ENCODE results near the gene GFPT2. TPM values are rescaled to one million over a fixed set of nuclear protein-coding genes. Genes with fewer than 3 reads are reported as not detected.
"Not testable (repeated sequence)": the region's sequence is repeated elsewhere in the genome, so short reads cannot be mapped to it uniquely, and the experiment has no call there.

The GFPT2 gene
- total and polyA plus RNA-seq, 4 experiments from 2014 or later: 0.12 to 1.00 (median 0.13) TPM; not detected in 1

DNA sequence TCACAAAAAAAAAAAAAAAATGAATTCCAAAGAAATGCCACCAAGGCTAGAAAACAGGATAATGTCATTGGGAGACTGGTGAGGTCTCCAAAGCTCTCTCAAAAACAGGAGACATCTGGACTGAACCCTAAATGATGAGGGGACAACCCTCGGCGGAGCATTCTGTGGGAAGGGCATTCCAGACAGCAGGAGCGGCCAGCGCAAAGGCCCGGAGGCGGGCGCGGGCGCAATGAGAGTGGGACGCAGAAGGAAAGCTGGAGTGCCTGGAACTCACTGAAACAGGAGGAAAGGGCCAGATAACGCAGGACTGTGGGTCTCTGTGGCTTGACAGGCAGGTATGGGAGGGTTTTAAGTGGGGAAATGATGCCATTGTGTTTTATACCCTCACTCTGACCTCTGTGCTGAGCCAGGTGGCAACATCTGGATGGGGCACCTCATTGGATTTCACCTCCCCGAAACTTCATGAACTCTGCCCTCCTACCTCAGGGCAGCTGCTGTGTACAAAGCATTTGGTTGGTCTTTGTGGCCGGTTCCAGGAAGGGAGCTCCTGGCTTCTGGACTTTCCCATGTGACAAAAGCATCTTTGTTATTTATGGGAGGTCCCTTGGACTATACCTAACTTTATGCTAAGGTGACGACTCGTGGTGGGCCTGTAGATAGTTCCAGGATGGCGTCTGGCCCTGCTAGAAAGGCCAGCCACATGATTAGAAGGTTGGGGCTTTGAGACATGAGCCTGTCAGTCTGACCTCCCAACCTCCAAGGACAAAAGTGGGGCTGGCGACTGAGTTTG lies 49.7 kb downstream of the GFPT2 start:
- Mint-ChIP-seq H3K36me3 (no peaks in the 10 kb centered on the region), H3K27me3 (peaks cover 0 to 6% of the 10 kb centered on the region in 2 donors), H3K9me3 (no peaks in the 10 kb centered on the region), H3K4me3 (no peak overlapping the region), H3K27ac (no peak overlapping the region), H3K4me1 (no peaks in the 10 kb centered on the region)
- intact Hi-C loops (cut with micrococcal nuclease): no loop called here
- ChIA-PET POLR2A (ENCODE audit: partially characterized antibody) (interaction anchor here (0.8 kb wide), 1 partner anchor 10 kb away, joined by 4 read pairs; no protein-coding TSS in a partner anchor), CTCF (ENCODE audit: partially characterized antibody) (interaction anchor here (1.4 to 6.3 kb wide), 5 partner anchors 10 to 25 kb away, joined by 4 to 26 read pairs (median 10); no protein-coding TSS in a partner anchor)
- Histone ChIP-seq H3K27me3 (ENCODE audit: insufficient read depth, low read length) (no peaks in the 10 kb centered on the region), H3K4me1 (ENCODE audit: insufficient read depth, low read length) (no peaks in the 10 kb centered on the region), H3K27ac (ENCODE audit: low read depth, low read length) (no peak overlapping the region), H3K36me3 (ENCODE audit: insufficient read depth, low read length) (no peaks in the 10 kb centered on the region), H3K9me3 (ENCODE audit: control insufficient read depth in 1 of 2, low read length in 2 of 2) (no peaks in the 10 kb centered on the region), H3K4me3 (ENCODE audit: low read length in 2 of 2) (no peak overlapping the region)
- DNase-seq: no peak

DNA sequence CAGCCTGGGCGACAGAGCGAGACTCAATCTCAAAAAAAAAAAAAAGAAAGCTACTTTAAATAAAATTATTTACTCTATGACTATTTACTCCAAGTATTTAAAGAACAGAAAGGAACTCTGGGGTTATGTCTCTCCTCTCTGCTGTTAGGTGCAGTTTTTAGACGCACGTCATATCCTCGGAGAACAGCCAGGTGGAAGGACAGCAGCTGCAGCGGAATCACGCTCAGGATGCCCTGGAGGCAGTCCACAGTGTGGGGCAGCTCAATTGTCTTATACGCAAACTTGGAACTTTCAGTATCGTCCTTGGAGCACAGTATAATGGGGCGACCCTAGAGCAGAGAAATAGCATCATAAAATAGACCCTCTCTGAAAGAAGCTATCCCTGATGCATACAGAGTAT lies 50.9 kb downstream of the GFPT2 start:
- CTCF ChIA-PET (ENCODE audit: partially characterized antibody): interaction anchor here (1.1 to 6.3 kb wide), 4 partner anchors 9 to 26 kb away, joined by 4 to 25 read pairs (median 7); no protein-coding TSS in a partner anchor
- intact Hi-C loops (cut with micrococcal nuclease): no loop called here
- Histone ChIP-seq H3K4me1 (ENCODE audit: insufficient read depth, low read length) (no peaks in the 10 kb centered on the region), H3K27ac (ENCODE audit: low read depth, low read length) (no peak overlapping the region), H3K9me3 (ENCODE audit: control insufficient read depth in 1 of 2, low read length in 2 of 2) (no peaks in the 10 kb centered on the region), H3K27me3 (ENCODE audit: insufficient read depth, low read length) (no peaks in the 10 kb centered on the region), H3K36me3 (ENCODE audit: insufficient read depth, low read length) (no peaks in the 10 kb centered on the region), H3K4me3 (ENCODE audit: low read length in 2 of 2) (no peak overlapping the region)
- Mint-ChIP-seq H3K36me3 (no peaks in the 10 kb centered on the region), H3K27ac (no peak overlapping the region), H3K4me1 (no peaks in the 10 kb centered on the region), H3K27me3 (peaks cover 0 to 6% of the 10 kb centered on the region in 2 donors), H3K9me3 (no peaks in the 10 kb centered on the region), H3K4me3 (no peak overlapping the region)
- no peak for DNase-seq
- POLR2A ChIA-PET (ENCODE audit: partially characterized antibody): interaction anchor here (0.7 to 1.9 kb wide), 2 partner anchors 9 to 63 kb away, joined by 3 to 4 read pairs; no protein-coding TSS in a partner anchor

DNA sequence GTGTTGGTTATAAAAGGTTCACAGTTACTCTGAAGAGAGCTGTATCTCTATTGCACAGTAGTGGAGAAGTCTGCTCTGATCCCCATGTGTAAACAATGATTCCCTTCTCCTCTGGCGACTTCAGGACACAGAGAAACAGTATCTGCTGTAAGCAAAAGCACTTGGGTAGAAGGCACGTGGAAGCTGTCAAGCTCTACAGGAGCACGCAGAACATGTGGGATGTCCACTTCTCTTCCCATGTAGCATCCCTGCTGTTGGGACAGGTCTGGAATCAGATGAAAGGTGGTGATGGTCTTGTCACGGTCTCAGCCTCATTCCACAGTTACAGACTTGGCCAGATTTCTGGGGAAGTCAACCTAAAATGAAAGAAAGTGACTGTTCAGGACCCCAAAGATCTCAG lies 51.9 kb downstream of the GFPT2 start:
- Mint-ChIP-seq H3K27ac (no peak overlapping the region), H3K27me3 (peaks cover 0 to 6% of the 10 kb centered on the region in 2 donors), H3K36me3 (no peaks in the 10 kb centered on the region), H3K4me1 (peaks cover 0 to 3% (median under 1%) of the 10 kb centered on the region in 4 donors), H3K9me3 (no peaks in the 10 kb centered on the region), H3K4me3 (no peak overlapping the region)
- intact Hi-C loops (cut with micrococcal nuclease): no loop called here
- Histone ChIP-seq H3K36me3 (ENCODE audit: insufficient read depth, low read length) (no peaks in the 10 kb centered on the region), H3K9me3 (ENCODE audit: control insufficient read depth in 1 of 2, low read length in 2 of 2) (no peaks in the 10 kb centered on the region), H3K4me3 (ENCODE audit: low read length in 2 of 2) (no peak overlapping the region), H3K27ac (ENCODE audit: low read depth, low read length) (no peak overlapping the region), H3K4me1 (ENCODE audit: insufficient read depth, low read length) (no peaks in the 10 kb centered on the region), H3K27me3 (ENCODE audit: insufficient read depth, low read length) (no peaks in the 10 kb centered on the region)
- ChIA-PET POLR2A (ENCODE audit: partially characterized antibody) (interaction anchor here (1.9 kb wide), 1 partner anchor 8 kb away, joined by 4 read pairs; no protein-coding TSS in a partner anchor), CTCF (ENCODE audit: partially characterized antibody) (interaction anchor here (1.1 to 6.3 kb wide), 3 partner anchors 8 to 28 kb away, joined by 3 to 25 read pairs (median 4); no protein-coding TSS in a partner anchor)
- no peak for DNase-seq

DNA sequence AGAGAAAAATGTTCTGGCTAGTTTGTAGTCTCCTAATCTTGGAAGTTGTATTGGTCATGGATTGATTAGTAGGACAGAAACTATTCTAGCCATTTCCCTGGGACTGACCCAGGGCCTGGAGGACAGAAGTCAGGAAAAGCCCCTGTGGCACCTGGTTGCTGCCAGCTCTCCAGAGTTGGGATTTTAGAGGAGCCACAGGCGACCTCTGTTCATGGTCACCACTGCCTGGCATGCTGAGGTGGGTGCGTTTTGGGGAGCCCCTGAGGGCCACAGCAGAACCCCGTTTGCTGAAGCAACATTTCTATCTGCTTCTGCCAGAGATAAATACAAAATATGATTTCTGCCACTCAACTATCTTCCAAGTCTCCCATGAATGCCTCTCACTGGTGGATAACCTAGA lies 53.6 kb downstream of the GFPT2 start:
- no peaks in the 10 kb centered on the region for H3K36me3 ChIP-seq (ENCODE audit: insufficient read depth, low read length)
- Mint-ChIP-seq H3K27ac (no peak overlapping the region), H3K4me1 (peaks cover 0 to 9% (median 3%) of the 10 kb centered on the region in 4 donors), H3K9me3 (no peaks in the 10 kb centered on the region), H3K27me3 (peaks cover 0 to 6% of the 10 kb centered on the region in 2 donors), H3K36me3 (no peaks in the 10 kb centered on the region), H3K4me3 (no peak overlapping the region)
- intact Hi-C loops (cut with micrococcal nuclease): no loop called here
- no peaks in the 10 kb centered on the region for H3K9me3 ChIP-seq (ENCODE audit: control insufficient read depth in 1 of 2, low read length in 2 of 2)
- H3K27me3 ChIP-seq (ENCODE audit: insufficient read depth, low read length): no peaks in the 10 kb centered on the region
- H3K4me3 ChIP-seq (ENCODE audit: low read length in 2 of 2): no peak overlapping the region
- no peaks in the 10 kb centered on the region for H3K4me1 ChIP-seq (ENCODE audit: insufficient read depth, low read length)
- no peak overlapping the region for H3K27ac ChIP-seq (ENCODE audit: low read depth, low read length)
- no peak for DNase-seq
- ChIA-PET POLR2A (ENCODE audit: partially characterized antibody) (no interaction called here), CTCF (ENCODE audit: partially characterized antibody) (interaction anchor here (0.8 to 2.1 kb wide), 2 partner anchors 16 to 29 kb away, joined by 4 to 7 read pairs; no protein-coding TSS in a partner anchor)

DNA sequence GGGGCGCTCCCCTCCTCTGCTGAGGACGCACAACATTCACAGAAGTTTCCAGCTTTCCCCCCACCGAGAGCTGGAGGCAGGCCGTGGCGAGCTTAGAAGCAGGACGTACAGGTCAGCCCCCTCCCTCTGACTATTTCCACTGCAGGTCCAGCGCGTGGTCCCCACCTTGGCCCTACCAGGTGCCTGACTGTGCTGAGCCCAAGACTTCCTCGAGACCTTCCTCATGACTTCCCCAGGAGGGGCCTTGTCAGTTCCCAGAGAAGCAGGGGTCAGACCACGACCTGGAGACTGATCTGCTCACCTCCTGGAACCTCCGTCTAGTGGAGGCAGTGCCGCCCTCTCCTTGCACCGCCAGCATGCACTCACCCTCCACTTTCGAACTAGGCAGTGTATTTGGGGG lies 54.1 kb downstream of the GFPT2 start:
- H3K4me1 Mint-ChIP-seq: peaks cover 0 to 11% (median 7%) of the 10 kb centered on the region in 4 donors
- H3K4me3 ChIP-seq (ENCODE audit: low read length in 2 of 2); H3K9me3 ChIP-seq (ENCODE audit: control insufficient read depth in 1 of 2, low read length in 2 of 2); POLR2A ChIA-PET (ENCODE audit: partially characterized antibody); H3K36me3 Mint-ChIP-seq; H3K36me3 ChIP-seq (ENCODE audit: insufficient read depth, low read length); DNase-seq; H3K27me3 Mint-ChIP-seq; intact Hi-C loops (cut with micrococcal nuclease); H3K9me3 Mint-ChIP-seq; H3K27me3 ChIP-seq (ENCODE audit: insufficient read depth, low read length); H3K4me3 Mint-ChIP-seq; H3K27ac ChIP-seq (ENCODE audit: low read depth, low read length); H3K27ac Mint-ChIP-seq; H3K4me1 ChIP-seq (ENCODE audit: insufficient read depth, low read length): not testable (repeated sequence)
- CTCF ChIA-PET (ENCODE audit: partially characterized antibody): interaction anchor here (7.3 kb wide), 1 partner anchor 16 kb away, joined by 130 read pairs; no protein-coding TSS in a partner anchor

DNA sequence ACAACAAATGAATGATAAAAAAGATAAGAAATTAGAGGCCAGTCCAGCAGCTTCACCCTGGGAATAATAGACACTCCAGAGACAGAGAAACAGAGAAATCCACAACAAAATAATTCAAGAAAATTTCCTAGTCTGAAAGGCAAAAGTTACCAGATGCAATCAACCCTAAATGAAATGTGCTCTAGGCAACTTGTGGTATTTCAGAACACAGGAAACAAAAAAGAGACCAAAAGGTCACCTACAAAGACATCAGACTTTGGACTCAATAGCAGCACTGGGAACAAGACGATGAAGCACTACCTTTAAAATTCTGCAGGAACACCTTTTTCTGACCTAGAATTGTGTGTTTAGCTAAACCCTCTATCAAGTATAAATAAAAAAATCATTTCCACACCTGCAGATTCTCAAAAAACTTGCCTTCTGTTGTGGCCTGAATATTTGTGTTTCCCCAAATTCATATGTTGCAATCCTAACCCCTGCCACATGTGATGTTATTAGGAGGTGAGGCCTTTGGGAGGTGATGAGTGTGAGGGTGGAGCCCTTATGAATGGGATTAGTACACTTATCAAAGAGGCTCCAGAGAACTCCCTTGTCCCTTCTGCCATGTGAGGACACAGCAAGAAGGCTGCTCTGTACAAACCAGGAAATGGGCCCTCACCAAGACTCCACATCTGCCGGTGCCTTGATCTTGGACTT lies 55.4 kb downstream of the GFPT2 start:
- Mint-ChIP-seq H3K36me3 (peaks cover 3 to 7% of the 10 kb centered on the region in 2 donors), H3K27me3 (peaks cover 0 to 6% of the 10 kb centered on the region in 2 donors), H3K4me1 (peaks cover 10 to 24% (median 18%) of the 10 kb centered on the region in 4 donors), H3K4me3 (no peak overlapping the region), H3K27ac (peak overlapping the region in 1 of 7 donors; percentile 64), H3K9me3 (no peaks in the 10 kb centered on the region)
- Histone ChIP-seq H3K9me3 (ENCODE audit: control insufficient read depth in 1 of 2, low read length in 2 of 2) (no peaks in the 10 kb centered on the region), H3K27ac (ENCODE audit: low read depth, low read length) (no peak overlapping the region), H3K27me3 (ENCODE audit: insufficient read depth, low read length) (no peaks in the 10 kb centered on the region), H3K4me1 (ENCODE audit: insufficient read depth, low read length) (peaks cover 13% of the 10 kb centered on the region), H3K36me3 (ENCODE audit: insufficient read depth, low read length) (no peaks in the 10 kb centered on the region), H3K4me3 (ENCODE audit: low read length in 2 of 2) (no peak overlapping the region)
- ChIA-PET CTCF (ENCODE audit: partially characterized antibody) (interaction anchor here (0.9 to 7.3 kb wide), 2 partner anchors 18 to 173 kb away, joined by 3 to 130 read pairs; no protein-coding TSS in a partner anchor), POLR2A (ENCODE audit: partially characterized antibody) (no interaction called here)
- intact Hi-C loops (cut with micrococcal nuclease): no loop called here
- no peak for DNase-seq

DNA sequence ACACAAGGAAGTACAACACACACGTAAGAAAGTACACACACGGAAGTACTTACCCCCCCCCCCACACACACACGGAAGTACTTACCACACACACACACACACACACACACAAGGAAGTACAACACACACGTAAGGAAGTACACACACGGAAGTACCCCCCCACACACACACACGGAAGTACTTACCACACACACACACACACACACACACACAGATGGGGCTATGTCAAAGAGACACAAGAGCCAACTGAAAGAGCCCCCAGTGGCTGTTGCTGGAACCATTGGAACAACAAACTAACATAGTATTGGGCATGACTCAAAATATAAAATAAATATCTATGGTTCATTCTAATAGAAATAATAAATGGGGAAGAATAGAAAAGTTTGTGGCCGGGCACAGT lies 56.4 kb downstream of the GFPT2 start:
- Histone ChIP-seq H3K4me3 (ENCODE audit: low read length in 2 of 2) (no peak overlapping the region), H3K9me3 (ENCODE audit: control insufficient read depth in 1 of 2, low read length in 2 of 2) (no peaks in the 10 kb centered on the region), H3K36me3 (ENCODE audit: insufficient read depth, low read length) (no peaks in the 10 kb centered on the region), H3K27ac (ENCODE audit: low read depth, low read length) (no peak overlapping the region), H3K27me3 (ENCODE audit: insufficient read depth, low read length) (no peaks in the 10 kb centered on the region), H3K4me1 (ENCODE audit: insufficient read depth, low read length) (peaks cover 13% of the 10 kb centered on the region)
- Mint-ChIP-seq H3K4me1 (peaks cover 13 to 27% (median 21%) of the 10 kb centered on the region in 4 donors), H3K9me3 (no peaks in the 10 kb centered on the region), H3K27me3 (peaks cover 0 to 4% of the 10 kb centered on the region in 2 donors), H3K36me3 (peaks cover 3 to 10% of the 10 kb centered on the region in 2 donors), H3K27ac (peak overlapping the region in 5 of 7 donors; percentile 4 to 75 (median 50)), H3K4me3 (peak overlapping the region in 1 of 8 donors; percentile 10)
- intact Hi-C loops (cut with micrococcal nuclease): no loop called here
- ChIA-PET POLR2A (ENCODE audit: partially characterized antibody) (no interaction called here), CTCF (ENCODE audit: partially characterized antibody) (interaction anchor here (0.9 to 7.3 kb wide), 3 partner anchors 19 to 174 kb away, joined by 3 to 130 read pairs (median 58); no protein-coding TSS in a partner anchor)
- peak in 1 of 5 donors; percentile 21 for DNase-seq
